ENCODE results near the gene OR6B1.
"Not testable (repeated sequence)": the region's sequence is repeated elsewhere in the genome, so short reads cannot be mapped to it uniquely, and the experiment has no call there.

Gene OR6B1

GRCh38 chr7:144009361-144009760 is 9.2 kb downstream of the OR6B1 start:
- in situ Hi-C loops (cut with MboI; ENCODE audit: low sequenced_read_pairs, unreplicated experiment), result no loop called here
- no peak for DNase-seq (ENCODE audit: low spot score)
- no peak for TF ChIP-seq CTCF (IDR thresholded peaks at IDR 0.05; ENCODE audit: borderline replicate concordance, control extremely low read depth, extremely low read depth, insufficient read depth, missing control alignments)

GRCh38 chr7:144010061-144010460 is 9.9 kb downstream of the OR6B1 start:
- DNase-seq (ENCODE audit: low spot score); in situ Hi-C loops (cut with MboI; ENCODE audit: low sequenced_read_pairs, unreplicated experiment): not testable (repeated sequence)

- in situ Hi-C loops (cut with MboI; ENCODE audit: low sequenced_read_pairs, unreplicated experiment), result not testable (repeated sequence)
Observed at GRCh38 chr7:144010821-144011220, 10.7 kb downstream of the OR6B1 start.

GRCh38 chr7:144011458-144012230 is 11.5 kb downstream of the OR6B1 start:
- DNase-seq (ENCODE audit: low spot score), result no peak
- no peak for TF ChIP-seq CTCF (IDR thresholded peaks at IDR 0.05; ENCODE audit: borderline replicate concordance, control extremely low read depth, extremely low read depth, insufficient read depth, missing control alignments)
- in situ Hi-C loops (cut with MboI; ENCODE audit: low sequenced_read_pairs, unreplicated experiment), result no loop called here

More at GRCh38 chr7:144010821-144011220, 10.7 kb downstream of the OR6B1 start:
- not testable (repeated sequence) for DNase-seq (ENCODE audit: low spot score)

- in situ Hi-C loops (cut with MboI; ENCODE audit: low sequenced_read_pairs, unreplicated experiment), result no loop called here
- DNase-seq (ENCODE audit: low spot score), result no peak
- no peak for TF ChIP-seq CTCF (IDR thresholded peaks at IDR 0.05; ENCODE audit: borderline replicate concordance, control extremely low read depth, extremely low read depth, insufficient read depth, missing control alignments)
Observed at GRCh38 chr7:144018065-144018464, 17.9 kb downstream of the OR6B1 start.

- in situ Hi-C loops (cut with MboI; ENCODE audit: low sequenced_read_pairs, unreplicated experiment), result no loop called here
- DNase-seq (ENCODE audit: low spot score), result no peak
Observed at GRCh38 chr7:144019457-144019856, 19.3 kb downstream of the OR6B1 start.

GRCh38 chr7:144020340-144020739 is 20.2 kb downstream of the OR6B1 start:
- TF ChIP-seq CTCF (IDR thresholded peaks at IDR 0.05; ENCODE audit: borderline replicate concordance, control extremely low read depth, extremely low read depth, insufficient read depth, missing control alignments), result no peak
- DNase-seq (ENCODE audit: low spot score), result no peak
- in situ Hi-C loops (cut with MboI; ENCODE audit: low sequenced_read_pairs, unreplicated experiment), result no loop called here

More at GRCh38 chr7:144019457-144019856, 19.3 kb downstream of the OR6B1 start:
- no peak for TF ChIP-seq CTCF (IDR thresholded peaks at IDR 0.05; ENCODE audit: borderline replicate concordance, control extremely low read depth, extremely low read depth, insufficient read depth, missing control alignments)

Measured in GM13976 (cell line).